OCI-LY1 (cell line): ENCODE results near the gene SEPTIN3.

Source experiments
- H2AFZ ChIP-seq: fragments of 200-600 bp; sonication (generic), shearing (Covaris generic); 2 replicates; pipeline ENCODE4 v1.6.0; 2014; ENCODE audit warnings: antibody characterized with exemption, mild to moderate bottlenecking, low read length
- H3F3A ChIP-seq: fragments of 200-600 bp; sonication (generic), shearing (Covaris generic); 2 replicates; pipeline ENCODE4 v1.6.0; 2014; ENCODE audit warnings: mild to moderate bottlenecking, antibody characterized with exemption, low read length, moderate library complexity; ENCODE audit not compliant: insufficient read depth
- H3K27ac ChIP-seq: fragments of 200-600 bp; sonication (generic); 2 replicates; pipeline ENCODE4 v1.5.1; 2014; ENCODE audit warnings: low read length, mixed run types, mild to moderate bottlenecking, low read depth; ENCODE audit not compliant: poor library complexity, severe bottlenecking
- H3K27me3 ChIP-seq: fragments of 200-600 bp; sonication (generic); 2 replicates; pipeline ENCODE4 v1.6.0; 2014; ENCODE audit warnings: antibody characterized with exemption, mild to moderate bottlenecking, low read length, moderate library complexity; ENCODE audit not compliant: insufficient read depth
- H3K36me3 ChIP-seq: fragments of 200-600 bp; sonication (generic); 2 replicates; pipeline ENCODE4 v1.6.1; 2014; ENCODE audit warnings: mild to moderate bottlenecking, antibody characterized with exemption, low read length, moderate library complexity, mixed read lengths; ENCODE audit not compliant: insufficient read depth
- H3K4me1 ChIP-seq: fragments of 200-600 bp; sonication (generic); 2 replicates; pipeline ENCODE4 v1.5.1; 2014; ENCODE audit warnings: mild to moderate bottlenecking, low read length, moderate library complexity; ENCODE audit not compliant: insufficient read depth, severe bottlenecking
- H3K4me2 ChIP-seq: fragments of 200-600 bp; sonication (generic), shearing (Covaris generic); 2 replicates; pipeline ENCODE4 v1.6.1; 2014; ENCODE audit warnings: low read length
- H3K4me3 ChIP-seq: fragments of 200-600 bp; sonication (generic); 2 replicates; pipeline ENCODE4 v1.5.1; 2014; ENCODE audit warnings: low read length, low read depth, mild to moderate bottlenecking, mixed read lengths; ENCODE audit not compliant: poor library complexity, severe bottlenecking
- H3K79me2 ChIP-seq: fragments of 200-600 bp; shearing (Covaris generic); 2 replicates; pipeline ENCODE4 v1.6.1; 2016; ENCODE audit warnings: mixed run types, low read length, mixed read lengths; ENCODE audit not compliant: insufficient read depth
- H3K9ac ChIP-seq: fragments of 200-600 bp; sonication (generic), shearing (Covaris generic); 2 replicates; pipeline ENCODE4 v1.6.1; 2014; ENCODE audit warnings: mild to moderate bottlenecking, low read length, mixed read lengths
- H3K9me2 ChIP-seq: fragments of 200-600 bp; sonication (generic), shearing (Covaris generic); 2 replicates; pipeline ENCODE4 v1.6.1; 2014; ENCODE audit warnings: low read depth, mild to moderate bottlenecking, low read length, mixed read lengths
- H3K9me3 ChIP-seq: fragments of 200-600 bp; shearing (Covaris generic); 2 replicates; pipeline ENCODE4 v1.6.1; 2014; ENCODE audit warnings: low read length, mixed read lengths
- H4K20me1 ChIP-seq: fragments of 200-600 bp; sonication (generic), shearing (Covaris generic); 2 replicates; pipeline ENCODE4 v1.6.0; 2016; ENCODE audit warnings: mild to moderate bottlenecking, low read length; ENCODE audit not compliant: insufficient read depth
- CTCF ChIP-seq: fragments of 200-600 bp; sonication (generic), shearing (Covaris generic); IDR thresholded peaks from 2 replicates; pipeline ENCODE4 v1.5.1; 2017; ENCODE audit warnings: mild to moderate bottlenecking, antibody characterized with exemption, low read length, moderate library complexity, mixed read lengths
- EZH2 ChIP-seq: fragments of 200-600 bp; sonication (generic), shearing (Covaris generic); IDR thresholded peaks from 2 replicates; pipeline ENCODE4 v1.8.0; 2017; ENCODE audit warnings: borderline replicate concordance, mixed run types, mild to moderate bottlenecking, antibody characterized with exemption, low read length, moderate library complexity, mixed read lengths

Gene SEPTIN3

GRCh38 chr22:41927813-41928212, 41.4 kb upstream of the SEPTIN3 start:
- TF ChIP-seq EZH2: no peak
- no peak for TF ChIP-seq CTCF
- H3K27me3 ChIP-seq: peaks cover 6% of the 10 kb centered on the region; the same call in 1 of the 2 replicates
- no peaks in the 10 kb centered on the region for H3K9me3 ChIP-seq
- H3K36me3 ChIP-seq: no peaks in the 10 kb centered on the region
- H3K27ac ChIP-seq: no peak overlapping the region
- peaks cover 43% of the 10 kb centered on the region for H3K4me1 ChIP-seq
- no peak overlapping the region for H2AFZ ChIP-seq
- no peaks in the 10 kb centered on the region for H4K20me1 ChIP-seq
- no peak overlapping the region for H3K4me3 ChIP-seq
- no peak overlapping the region for H3K9ac ChIP-seq
- no peaks in the 10 kb centered on the region for H3K79me2 ChIP-seq
- no peaks in the 10 kb centered on the region for H3K9me2 ChIP-seq
- H3F3A ChIP-seq: no peaks in the 10 kb centered on the region
- H3K4me2 ChIP-seq: no peak overlapping the region

- H3K9me2 ChIP-seq: no peaks in the 10 kb centered on the region
- H3K4me2 ChIP-seq: no peak overlapping the region
- no peak for TF ChIP-seq CTCF
- no peak for TF ChIP-seq EZH2
- H3K9me3 ChIP-seq: no peaks in the 10 kb centered on the region
- peaks cover 6% of the 10 kb centered on the region; the same call in 1 of the 2 replicates for H3K27me3 ChIP-seq
- H3F3A ChIP-seq: no peaks in the 10 kb centered on the region
- H4K20me1 ChIP-seq: no peaks in the 10 kb centered on the region
- no peaks in the 10 kb centered on the region for H3K36me3 ChIP-seq
- H3K4me1 ChIP-seq: peaks cover 53% of the 10 kb centered on the region
- H3K27ac ChIP-seq: peak overlapping the region; percentile 37
- no peak overlapping the region for H3K9ac ChIP-seq
- H2AFZ ChIP-seq: no peak overlapping the region
- H3K79me2 ChIP-seq: no peaks in the 10 kb centered on the region
- no peak overlapping the region for H3K4me3 ChIP-seq
These were observed 40.4 kb upstream of the SEPTIN3 start for GRCh38 chr22:41928593-41929417.

GRCh38 chr22:41929418-41929810, 39.8 kb upstream of the SEPTIN3 start:
- Histone ChIP-seq H3K9ac (no peak overlapping the region), H3K4me1 (peaks cover 59% of the 10 kb centered on the region), H3K9me2 (no peaks in the 10 kb centered on the region), H3K4me3 (no peak overlapping the region), H2AFZ (no peak overlapping the region), H3K4me2 (no peak overlapping the region), H3K36me3 (peaks cover 5% of the 10 kb centered on the region; the same call in 1 of the 2 replicates), H3F3A (no peaks in the 10 kb centered on the region), H4K20me1 (no peaks in the 10 kb centered on the region), H3K79me2 (no peaks in the 10 kb centered on the region), H3K27me3 (peaks cover 6% of the 10 kb centered on the region; the same call in 1 of the 2 replicates), H3K9me3 (no peaks in the 10 kb centered on the region), H3K27ac (peak overlapping the region; percentile 37)
- no peak for TF ChIP-seq EZH2
- no peak for TF ChIP-seq CTCF
